Panc1 (cell line): Measurements from ENCODE around the gene THG1L.

Experiments
- CTCF ChIP-seq: fragments of 450-650 bp; IDR thresholded peaks from 2 replicates; pipeline ENCODE4 v1.5.1; 2017; ENCODE audit warnings: mild to moderate bottlenecking
- TCF7L2 ChIP-seq: IDR thresholded peaks from 2 replicates; pipeline ENCODE4 v1.6.1; 2011; ENCODE audit warnings: mild to moderate bottlenecking, low read depth, low read length, inconsistent platforms

- TF ChIP-seq CTCF (no peak), TCF7L2 (no peak)
Observed at GRCh38 chr5:157729858-157730257, 1.4 kb upstream of the THG1L start.
